Measurements from ENCODE around the gene PRKD2. TPM values are rescaled to one million over a fixed set of nuclear protein-coding genes. Genes with fewer than 3 reads are reported as not detected.
A peak's percentile ranks its signal among the peaks of the same experiment; 100 is the strongest.

PRKD2 gene
- total RNA-seq, 1 experiment from 2014 or later: 88.5 TPM

- H4K20me1 ChIP-seq (ENCODE audit: insufficient read depth): 0 out of 2 replicates have a peak, but pooled peaks cover 4% of the 10 kb centered on the region
- DNase-seq: no peak
- H3K4me3 ChIP-seq: peak overlapping the region; percentile 76; the same call in 1 of the 2 replicates
- intact Hi-C loops (cut with micrococcal nuclease; ENCODE audit: unreplicated experiment): loop anchor here (1.0 kb wide), 1 partner anchor 14 kb away; no protein-coding TSS in a partner anchor
- H3K27me3 ChIP-seq (ENCODE audit: insufficient read depth, low read depth): no peaks in the 10 kb centered on the region
- H3K27ac ChIP-seq: 0 out of 2 replicates have a peak overlapping the region, but pooled peaks have one; percentile 3
- no peaks in the 10 kb centered on the region for H3K9me3 ChIP-seq (ENCODE audit: insufficient read depth, low read depth)
- no peaks in the 10 kb centered on the region; the same call in 1 of the 2 replicates for H3K36me3 ChIP-seq (ENCODE audit: low read depth)
- H3K4me2 ChIP-seq: peak overlapping the region; percentile 98
- POLR2A ChIA-PET (ENCODE audit: unreplicated experiment): interaction anchor here (0.6 kb wide), 1 partner anchor 107 kb away, joined by 3 read pairs; no protein-coding TSS in a partner anchor
- BruUV-seq (replicated peaks): no TSS peak
- TF ChIP-seq EZH2 (IDR thresholded peaks at IDR 0.05; ENCODE audit: low read depth): no peak
- no peak for TF ChIP-seq CTCF (conservative IDR thresholded peaks at IDR 0.05)
- no peaks in the 10 kb centered on the region for H3K9me2 ChIP-seq (ENCODE audit: insufficient read depth)
- H3F3A ChIP-seq (ENCODE audit: insufficient read depth, low read depth): peaks cover 43% of the 10 kb centered on the region; the same call in 1 of the 2 replicates
- H3K79me2 ChIP-seq (ENCODE audit: low read depth): peaks cover 32% of the 10 kb centered on the region
- peaks cover 27% of the 10 kb centered on the region for H3K4me1 ChIP-seq (replicated peaks; ENCODE audit: insufficient read depth)
- no peak overlapping the region for H2AFZ ChIP-seq
- CTCF ChIA-PET: interaction anchor here (0.6 kb wide), 1 partner anchor 1674 kb away, joined by 3 read pairs; no protein-coding TSS in a partner anchor
Observed at GRCh38 chr19:46717716-46718143, 816 bp upstream of the PRKD2 start.

GRCh38 chr19:46716672-46717033 lies 261 bp downstream of the PRKD2 start:
- Histone ChIP-seq H3K27ac (no peak overlapping the region), H3K4me2 (peak overlapping the region; percentile 98), H2AFZ (peak overlapping the region; percentile 86), H3F3A (ENCODE audit: insufficient read depth, low read depth) (peaks cover 51% of the 10 kb centered on the region; the same call in 1 of the 2 replicates), H3K27me3 (ENCODE audit: insufficient read depth, low read depth) (no peaks in the 10 kb centered on the region), H3K4me1 (replicated peaks; ENCODE audit: insufficient read depth) (peaks cover 27% of the 10 kb centered on the region), H4K20me1 (ENCODE audit: insufficient read depth) (0 out of 2 replicates have a peak, but pooled peaks cover 4% of the 10 kb centered on the region), H3K79me2 (ENCODE audit: low read depth) (peaks cover 40% of the 10 kb centered on the region), H3K9me2 (ENCODE audit: insufficient read depth) (no peaks in the 10 kb centered on the region), H3K36me3 (ENCODE audit: low read depth) (no peaks in the 10 kb centered on the region; the same call in 1 of the 2 replicates), H3K9me3 (ENCODE audit: insufficient read depth, low read depth) (no peaks in the 10 kb centered on the region), H3K4me3 (peak overlapping the region; percentile 76)
- ChIA-PET POLR2A (ENCODE audit: unreplicated experiment) (interaction anchor here (0.6 to 0.7 kb wide), 2 partner anchors 72 to 110 kb away, joined by 4 to 5 read pairs; partner anchors contain the start of gene SLC1A5), CTCF (interaction anchor here (0.6 to 0.7 kb wide), 3 partner anchors 12 to 174 kb away, joined by 3 to 11 read pairs (median 3); no protein-coding TSS in a partner anchor)
- intact Hi-C loops (cut with micrococcal nuclease; ENCODE audit: unreplicated experiment): loop anchor here (1.0 kb wide), 1 partner anchor 15 kb away; no protein-coding TSS in a partner anchor
- TF ChIP-seq EZH2 (IDR thresholded peaks at IDR 0.05; ENCODE audit: low read depth): no peak
- TF ChIP-seq CTCF (conservative IDR thresholded peaks at IDR 0.05): no peak
- no peak for DNase-seq
- TSS peak; percentile 34 for BruUV-seq (replicated peaks)

- Histone ChIP-seq H3K79me2 (ENCODE audit: low read depth) (peaks cover 41% of the 10 kb centered on the region), H2AFZ (peak overlapping the region; percentile 86), H3F3A (ENCODE audit: insufficient read depth, low read depth) (peaks cover 47% of the 10 kb centered on the region; the same call in 1 of the 2 replicates), H4K20me1 (ENCODE audit: insufficient read depth) (0 out of 2 replicates have a peak, but pooled peaks cover 4% of the 10 kb centered on the region), H3K9me2 (ENCODE audit: insufficient read depth) (no peaks in the 10 kb centered on the region), H3K4me1 (replicated peaks; ENCODE audit: insufficient read depth) (peaks cover 27% of the 10 kb centered on the region), H3K27me3 (ENCODE audit: insufficient read depth, low read depth) (no peaks in the 10 kb centered on the region), H3K4me3 (peak overlapping the region; percentile 76), H3K36me3 (ENCODE audit: low read depth) (no peaks in the 10 kb centered on the region; the same call in 1 of the 2 replicates), H3K9me3 (ENCODE audit: insufficient read depth, low read depth) (no peaks in the 10 kb centered on the region), H3K4me2 (peak overlapping the region; percentile 98), H3K27ac (peak overlapping the region; percentile 69; the same call in 1 of the 2 replicates)
- ChIA-PET CTCF (interaction anchor here (0.5 to 0.7 kb wide), 4 partner anchors 11 to 173 kb away, joined by 3 to 11 read pairs (median 4); no protein-coding TSS in a partner anchor), POLR2A (ENCODE audit: unreplicated experiment) (interaction anchor here (0.6 kb wide), 1 partner anchor 73 kb away, joined by 4 read pairs; the partner anchor contains the start of gene SLC1A5)
- peak in 1 of 2 experiments; percentile 17 for DNase-seq
- intact Hi-C loops (cut with micrococcal nuclease; ENCODE audit: unreplicated experiment): no loop called here
- no peak; the same call in 1 of the 2 replicates for TF ChIP-seq CTCF (conservative IDR thresholded peaks at IDR 0.05)
- TF ChIP-seq EZH2 (IDR thresholded peaks at IDR 0.05; ENCODE audit: low read depth): no peak
- BruUV-seq (replicated peaks): no TSS peak
Observed at GRCh38 chr19:46715975-46716671, 791 bp downstream of the PRKD2 start.
